ENCODE measurements around the gene MATN4.

MATN4 gene

GRCh38 chr20:45336530-45337366, 28.6 kb upstream of the MATN4 start:
- H3K4me3 ChIP-seq (ENCODE audit: low read length), result no peak overlapping the region
- TF ChIP-seq ZNF274 (IDR thresholded peaks at IDR 0.05; ENCODE audit: low read depth, low read length), result no peak

GRCh38 chr20:45330476-45330875, 22.4 kb upstream of the MATN4 start:
- TF ChIP-seq ZNF274 (IDR thresholded peaks at IDR 0.05; ENCODE audit: low read depth, low read length), result no peak
- no peak overlapping the region for H3K4me3 ChIP-seq (ENCODE audit: low read length)

GRCh38 chr20:45329497-45330319, 21.6 kb upstream of the MATN4 start:
- no peak for TF ChIP-seq ZNF274 (IDR thresholded peaks at IDR 0.05; ENCODE audit: low read depth, low read length)
- no peak overlapping the region for H3K4me3 ChIP-seq (ENCODE audit: low read length)

GRCh38 chr20:45328451-45328850, 20.4 kb upstream of the MATN4 start:
- no peak overlapping the region for H3K4me3 ChIP-seq (ENCODE audit: low read length)
- TF ChIP-seq ZNF274 (IDR thresholded peaks at IDR 0.05; ENCODE audit: low read depth, low read length), result no peak

GRCh38 chr20:45325371-45325770, 17.3 kb upstream of the MATN4 start:
- H3K4me3 ChIP-seq (ENCODE audit: low read length), result no peak overlapping the region
- no peak for TF ChIP-seq ZNF274 (IDR thresholded peaks at IDR 0.05; ENCODE audit: low read depth, low read length)

- no peak overlapping the region for H3K4me3 ChIP-seq (ENCODE audit: low read length)
- no peak for TF ChIP-seq ZNF274 (IDR thresholded peaks at IDR 0.05; ENCODE audit: low read depth, low read length)
Measured at GRCh38 chr20:45323731-45324130, 15.6 kb upstream of the MATN4 start.

- no peak for TF ChIP-seq ZNF274 (IDR thresholded peaks at IDR 0.05; ENCODE audit: low read depth, low read length)
- no peak overlapping the region for H3K4me3 ChIP-seq (ENCODE audit: low read length)
Measured at GRCh38 chr20:45322952-45323383, 14.9 kb upstream of the MATN4 start.

GRCh38 chr20:45320948-45321595, 13.0 kb upstream of the MATN4 start:
- no peak overlapping the region for H3K4me3 ChIP-seq (ENCODE audit: low read length)
- TF ChIP-seq ZNF274 (IDR thresholded peaks at IDR 0.05; ENCODE audit: low read depth, low read length), result no peak

GRCh38 chr20:45318948-45319347, 10.8 kb upstream of the MATN4 start:
- TF ChIP-seq ZNF274 (IDR thresholded peaks at IDR 0.05; ENCODE audit: low read depth, low read length), result no peak
- H3K4me3 ChIP-seq (ENCODE audit: low read length), result no peak overlapping the region

- H3K4me3 ChIP-seq (ENCODE audit: low read length), result no peak overlapping the region
- no peak for TF ChIP-seq ZNF274 (IDR thresholded peaks at IDR 0.05; ENCODE audit: low read depth, low read length)
Measured at GRCh38 chr20:45318386-45318939, 10.4 kb upstream of the MATN4 start.

GRCh38 chr20:45317826-45318225, 9.7 kb upstream of the MATN4 start:
- no peak overlapping the region for H3K4me3 ChIP-seq (ENCODE audit: low read length)
- no peak for TF ChIP-seq ZNF274 (IDR thresholded peaks at IDR 0.05; ENCODE audit: low read depth, low read length)

GRCh38 chr20:45316150-45317080, 8.3 kb upstream of the MATN4 start:
- no peak overlapping the region for H3K4me3 ChIP-seq (ENCODE audit: low read length)
- TF ChIP-seq ZNF274 (IDR thresholded peaks at IDR 0.05; ENCODE audit: low read depth, low read length), result no peak

GRCh38 chr20:45315672-45316071, 7.6 kb upstream of the MATN4 start:
- no peak for TF ChIP-seq ZNF274 (IDR thresholded peaks at IDR 0.05; ENCODE audit: low read depth, low read length)
- H3K4me3 ChIP-seq (ENCODE audit: low read length), result no peak overlapping the region
